Central memory CD8-positive, alpha-beta T cell (primary cell): Measurements from ENCODE around the gene CORO7.
"Not testable (repeated sequence)": the region's sequence is repeated elsewhere in the genome, so short reads cannot be mapped to it uniquely, and the experiment has no call there.

ENCODE experiments used
- ATAC-seq: fragments of 150-1000 bp; cut with Tn5 transposase; replicated peaks from 2 replicates; pipeline ENCODE4 v1.10.0; 2022; ENCODE audit warnings: mild to moderate bottlenecking, moderate FRiP score, moderate number of reproducible peaks; ENCODE audit not compliant: poor library complexity, severe bottlenecking; ENCODE audit errors: extremely low read depth
- DNase-seq, 2 donors: peaks; one replicate each; pipeline ENCODE4 v3.0.0; 2021; ENCODE audit warnings: low spot score in 2 of 2
- H3K27ac Mint-ChIP-seq: one replicate; pipeline ENCODE4 v1.8.0; 2022; ENCODE audit warnings: low read depth, mild to moderate bottlenecking, moderate library complexity, mixed read lengths
- H3K27me3 Mint-ChIP-seq: one replicate; pipeline ENCODE4 v1.8.0; 2022; ENCODE audit warnings: mixed read lengths
- H3K36me3 Mint-ChIP-seq: one replicate; pipeline ENCODE4 v1.8.0; 2022; ENCODE audit warnings: mild to moderate bottlenecking, moderate library complexity, mixed read lengths; ENCODE audit not compliant: insufficient read depth
- H3K4me1 Mint-ChIP-seq: one replicate; pipeline ENCODE4 v1.8.0; 2022; ENCODE audit warnings: mixed read lengths
- H3K4me3 Mint-ChIP-seq: one replicate; pipeline ENCODE4 v1.8.0; 2022; ENCODE audit warnings: mild to moderate bottlenecking, moderate library complexity, mixed read lengths
- H3K9me3 Mint-ChIP-seq: one replicate; pipeline ENCODE4 v1.8.0; 2022; ENCODE audit warnings: mixed read lengths

Gene CORO7

DNA sequence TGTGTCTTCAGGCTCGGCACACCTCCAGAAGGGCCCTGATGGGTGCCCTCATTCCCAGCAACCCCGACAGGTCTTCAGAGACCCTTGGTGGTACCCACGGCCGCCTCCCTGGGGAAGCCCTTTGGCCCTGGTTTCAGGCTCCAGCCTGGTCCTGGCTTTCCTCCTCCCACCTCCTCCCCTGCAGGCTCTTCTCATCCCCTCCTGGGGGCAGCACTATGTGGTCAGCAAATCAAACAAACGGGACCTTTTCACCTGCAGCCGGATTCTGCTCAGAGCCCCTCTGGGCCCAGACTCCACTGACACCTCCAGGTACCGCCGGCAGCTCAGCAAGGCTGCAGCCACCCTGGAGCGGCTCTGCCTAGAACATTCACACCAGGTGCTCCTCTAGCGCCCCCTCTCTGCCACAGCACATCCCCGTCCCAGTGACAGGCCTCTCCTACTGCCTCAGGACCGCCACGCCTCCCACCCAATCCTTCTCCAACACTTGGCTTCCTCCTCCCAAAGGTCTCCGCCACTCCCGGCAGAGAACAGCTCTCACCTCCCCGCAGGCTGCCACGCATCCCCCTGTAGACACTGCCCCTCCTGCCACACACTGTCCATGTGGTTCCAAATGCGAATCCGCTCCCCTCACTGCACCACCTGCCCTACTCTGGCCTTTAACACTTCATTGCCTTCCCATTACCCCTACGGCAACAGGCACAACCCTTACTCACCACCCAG is 12.0 kb downstream of the CORO7 start:
- DNase-seq, result peak in 1 of 2 donors; percentile 32
- H3K27ac Mint-ChIP-seq, result peak overlapping the region; percentile 81
- no peaks in the 10 kb centered on the region for H3K9me3 Mint-ChIP-seq
- peaks cover 96% of the 10 kb centered on the region for H3K36me3 Mint-ChIP-seq
- H3K27me3 Mint-ChIP-seq, result no peaks in the 10 kb centered on the region
- ATAC-seq, result peak; percentile 29
- H3K4me1 Mint-ChIP-seq, result peaks cover 34% of the 10 kb centered on the region
- H3K4me3 Mint-ChIP-seq, result peak overlapping the region; percentile 51

DNA sequence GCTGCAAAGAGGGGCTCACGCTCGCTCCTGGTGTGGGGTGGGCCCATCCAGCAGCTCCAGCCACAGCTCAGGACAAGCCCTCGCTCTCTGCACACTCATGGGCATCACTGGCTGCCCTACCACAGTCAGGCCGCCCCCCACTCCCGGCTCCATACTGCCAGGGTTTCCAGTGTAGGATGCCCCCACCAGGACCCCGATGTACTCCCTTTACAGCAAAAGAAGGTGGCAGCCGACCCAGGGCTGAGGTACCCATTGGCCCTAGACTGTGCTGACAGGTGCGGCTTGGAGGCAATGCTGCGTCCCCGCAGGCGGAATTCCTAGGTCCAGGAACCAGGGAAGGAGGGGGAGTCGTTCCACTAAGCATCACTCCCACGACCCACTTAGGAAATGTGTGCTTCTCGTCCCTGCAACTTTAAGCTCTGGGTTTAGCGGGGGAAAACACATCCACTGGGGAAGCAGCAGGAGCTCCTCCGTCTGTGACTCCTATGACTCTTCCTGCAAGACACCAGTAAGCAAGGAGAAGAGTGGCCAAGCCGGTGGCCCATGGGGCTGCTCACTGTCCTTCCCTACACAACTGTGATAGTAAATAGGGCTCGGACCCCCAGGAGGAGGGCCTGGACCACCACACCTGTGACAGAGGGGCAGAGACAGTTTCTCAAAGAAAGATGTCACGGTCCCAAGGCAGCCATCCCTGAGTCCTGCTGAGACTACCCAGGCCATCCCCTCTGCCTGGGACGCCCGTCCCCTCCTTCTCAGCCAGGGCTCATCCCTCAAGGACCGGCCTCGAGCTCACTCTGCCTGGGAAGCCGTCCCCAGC is 13.1 kb downstream of the CORO7 start:
- H3K4me3 Mint-ChIP-seq, result peak overlapping the region; percentile 51

DNA sequence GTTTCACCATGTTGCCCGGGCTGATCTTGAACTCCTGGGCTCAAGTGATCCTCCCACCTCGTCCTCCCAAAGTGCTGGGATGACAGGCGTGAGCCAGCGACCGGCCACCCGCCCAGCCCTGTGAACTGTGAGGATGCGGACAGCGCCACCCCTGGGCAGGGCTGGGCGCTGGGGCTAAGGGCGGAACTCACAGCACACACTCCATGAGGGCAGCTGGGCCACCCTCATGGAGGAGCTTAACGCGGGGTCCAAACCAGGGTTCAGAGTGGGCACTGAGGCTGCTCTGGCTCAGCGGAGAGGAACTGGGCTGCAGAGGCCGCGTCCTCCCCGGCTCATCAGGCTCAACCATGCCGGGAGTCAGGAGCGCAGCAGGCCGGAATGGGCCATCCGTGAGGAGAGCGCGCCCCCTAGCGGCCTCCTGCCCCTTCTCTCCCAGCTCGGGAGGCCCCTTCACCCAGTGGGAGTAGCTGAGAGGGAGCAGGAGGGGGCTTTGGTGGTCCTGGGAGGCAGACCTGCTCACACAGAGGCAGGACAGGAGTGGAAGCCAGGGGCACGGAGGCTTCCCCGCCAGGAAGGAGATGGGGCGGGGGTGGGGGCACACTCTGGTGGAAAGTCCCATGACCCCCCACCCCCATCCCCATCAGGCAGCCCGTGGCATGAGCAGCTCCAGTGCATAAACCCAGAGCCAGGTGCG is 13.8 kb downstream of the CORO7 start:
- Mint-ChIP-seq H3K27me3 (no peaks in the 10 kb centered on the region), H3K4me3 (peak overlapping the region; percentile 26), H3K36me3 (peaks cover 98% of the 10 kb centered on the region), H3K9me3 (no peaks in the 10 kb centered on the region), H3K4me1 (peaks cover 38% of the 10 kb centered on the region), H3K27ac (peak overlapping the region; percentile 81)
- ATAC-seq (peak; percentile 22), DNase-seq (peak in 1 of 2 donors; percentile 50)

More for the DNA sequence above, 13.1 kb downstream of the CORO7 start:
- ATAC-seq (no peak), DNase-seq (no peak)
- peaks cover 38% of the 10 kb centered on the region for H3K4me1 Mint-ChIP-seq
- H3K27ac Mint-ChIP-seq, result peak overlapping the region; percentile 81
- no peaks in the 10 kb centered on the region for H3K9me3 Mint-ChIP-seq
- H3K36me3 Mint-ChIP-seq, result peaks cover 98% of the 10 kb centered on the region
- no peaks in the 10 kb centered on the region for H3K27me3 Mint-ChIP-seq

DNA sequence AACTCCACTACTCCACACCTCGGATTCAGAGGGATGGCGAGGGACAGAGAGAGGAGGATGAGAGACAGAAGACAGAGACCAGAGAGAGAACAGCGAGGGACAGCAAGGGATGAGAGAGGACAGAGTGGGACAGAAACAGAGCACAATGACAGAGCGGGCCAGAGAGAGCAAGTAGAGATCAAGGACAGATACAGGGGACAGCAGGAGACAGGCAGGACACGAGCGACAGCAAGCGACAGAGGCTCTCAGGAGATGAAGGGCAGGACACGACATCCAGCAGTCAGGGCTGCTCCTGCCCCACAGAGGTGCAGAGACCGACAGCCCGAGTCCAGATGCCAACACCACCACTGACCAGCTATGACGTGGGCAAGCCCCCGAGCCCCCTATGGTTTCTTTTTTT is 14.9 kb downstream of the CORO7 start:
- no peak for ATAC-seq
- H3K4me3 Mint-ChIP-seq, result peak overlapping the region; percentile 26

DNA sequence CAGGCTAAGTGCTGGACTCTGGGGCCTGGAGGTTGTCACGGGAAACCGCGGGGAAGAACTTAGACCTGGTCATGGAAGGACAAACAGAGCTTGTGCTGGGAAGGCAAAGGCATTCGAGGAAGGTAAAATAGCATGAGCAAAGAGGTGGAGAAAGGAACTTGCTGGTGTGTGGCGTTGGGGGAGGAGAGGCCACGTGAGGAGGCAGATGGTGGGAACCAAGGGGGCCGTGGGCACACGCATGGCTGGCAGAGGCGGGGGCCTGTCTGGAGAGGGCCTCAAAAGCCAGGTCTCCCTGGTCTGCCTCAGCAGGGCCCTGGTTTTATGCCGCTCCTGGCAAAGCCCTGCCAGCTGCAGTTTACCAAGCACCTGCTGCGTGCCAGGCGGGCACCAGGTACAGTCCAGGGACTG is 15.3 kb downstream of the CORO7 start:
- Mint-ChIP-seq H3K4me1 (peaks cover 38% of the 10 kb centered on the region), H3K4me3 (peak overlapping the region; percentile 26), H3K27me3 (no peaks in the 10 kb centered on the region), H3K27ac (peak overlapping the region; percentile 81), H3K9me3 (no peaks in the 10 kb centered on the region), H3K36me3 (peaks cover 97% of the 10 kb centered on the region)
- DNase-seq (no peak), ATAC-seq (no peak)

More for the DNA sequence above, 14.9 kb downstream of the CORO7 start:
- Mint-ChIP-seq H3K36me3 (peaks cover 97% of the 10 kb centered on the region), H3K27ac (peak overlapping the region; percentile 81), H3K27me3 (no peaks in the 10 kb centered on the region), H3K4me1 (peaks cover 38% of the 10 kb centered on the region), H3K9me3 (no peaks in the 10 kb centered on the region)
- no peak for DNase-seq

DNA sequence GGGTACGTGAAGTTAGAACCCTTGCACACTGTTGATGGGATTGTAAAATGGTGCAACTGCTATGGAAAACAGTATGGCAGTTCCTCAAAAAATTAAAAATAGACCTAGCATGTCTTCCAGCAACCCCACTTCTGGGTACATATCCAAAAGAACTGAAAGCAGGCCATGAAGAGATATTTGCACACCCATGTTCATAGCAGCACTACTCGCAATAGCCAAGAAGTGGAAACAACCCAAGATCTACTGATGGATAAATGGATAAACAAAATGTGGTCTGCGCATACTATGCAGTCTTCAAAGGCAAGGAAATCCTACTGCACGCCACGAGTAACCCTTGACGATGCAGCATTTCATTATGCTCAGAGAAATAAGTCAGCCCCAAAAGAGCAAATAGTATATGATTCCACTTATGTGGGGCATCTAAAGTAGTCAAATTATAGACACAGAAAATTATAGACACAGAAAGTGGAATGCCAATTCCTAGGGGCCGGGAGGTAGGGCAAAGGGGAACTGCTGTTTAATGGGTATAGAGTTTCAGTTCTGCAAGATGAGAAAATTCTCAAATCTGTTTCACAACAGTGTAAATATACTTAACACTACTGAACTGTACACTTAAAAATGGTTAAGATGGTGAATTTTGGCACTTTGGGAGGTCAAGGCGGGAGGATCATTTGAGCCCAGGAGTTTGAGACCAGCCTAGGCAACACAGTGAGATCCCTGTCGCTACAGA is 17.2 kb downstream of the CORO7 start:
- peaks cover 97% of the 10 kb centered on the region for H3K36me3 Mint-ChIP-seq
- no peaks in the 10 kb centered on the region for H3K27me3 Mint-ChIP-seq
- H3K9me3 Mint-ChIP-seq, result no peaks in the 10 kb centered on the region
- ATAC-seq, result no peak
- DNase-seq, result no peak
- peak overlapping the region; percentile 11 for H3K4me3 Mint-ChIP-seq
- peak overlapping the region; percentile 81 for H3K27ac Mint-ChIP-seq
- peaks cover 31% of the 10 kb centered on the region for H3K4me1 Mint-ChIP-seq

DNA sequence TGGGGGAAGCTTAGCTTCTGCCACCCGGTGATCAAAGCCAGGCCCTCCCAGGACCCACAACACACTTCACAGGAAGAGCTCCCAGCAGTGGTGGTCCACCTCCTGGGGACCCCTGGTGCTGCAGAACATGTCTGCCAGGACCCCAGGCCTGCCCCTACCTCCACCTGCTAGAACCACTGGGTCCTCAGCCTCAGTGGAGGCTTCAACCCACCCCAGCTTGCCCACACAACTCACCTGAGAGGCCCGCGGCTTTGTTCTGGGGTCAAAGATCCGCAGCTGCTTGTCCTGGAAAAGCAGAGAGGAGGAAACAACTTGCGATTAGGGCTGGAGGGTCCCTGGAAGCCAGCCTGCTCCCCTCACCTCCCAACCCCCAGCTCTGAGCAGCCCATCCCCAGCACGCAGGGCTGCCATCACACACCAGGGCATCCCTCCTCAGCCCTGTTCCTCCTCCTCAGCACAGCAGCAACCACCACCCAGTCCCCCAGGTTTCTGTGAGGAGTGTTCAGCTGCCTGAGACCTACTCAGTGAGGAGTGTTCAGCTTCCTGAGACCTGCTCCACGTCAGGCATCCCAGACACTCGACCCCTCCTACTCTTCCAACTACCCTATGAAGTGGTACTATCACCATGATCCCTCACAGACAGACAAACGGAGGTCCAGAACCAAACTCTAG is 21.2 kb downstream of the CORO7 start:
- H3K4me3 Mint-ChIP-seq, result peak overlapping the region; percentile 27
- H3K27ac Mint-ChIP-seq, result peak overlapping the region; percentile 46
- ATAC-seq, result no peak
- H3K4me1 Mint-ChIP-seq, result peaks cover 21% of the 10 kb centered on the region
- H3K27me3 Mint-ChIP-seq, result no peaks in the 10 kb centered on the region
- no peak for DNase-seq
- H3K36me3 Mint-ChIP-seq, result peaks cover 92% of the 10 kb centered on the region
- no peaks in the 10 kb centered on the region for H3K9me3 Mint-ChIP-seq

DNA sequence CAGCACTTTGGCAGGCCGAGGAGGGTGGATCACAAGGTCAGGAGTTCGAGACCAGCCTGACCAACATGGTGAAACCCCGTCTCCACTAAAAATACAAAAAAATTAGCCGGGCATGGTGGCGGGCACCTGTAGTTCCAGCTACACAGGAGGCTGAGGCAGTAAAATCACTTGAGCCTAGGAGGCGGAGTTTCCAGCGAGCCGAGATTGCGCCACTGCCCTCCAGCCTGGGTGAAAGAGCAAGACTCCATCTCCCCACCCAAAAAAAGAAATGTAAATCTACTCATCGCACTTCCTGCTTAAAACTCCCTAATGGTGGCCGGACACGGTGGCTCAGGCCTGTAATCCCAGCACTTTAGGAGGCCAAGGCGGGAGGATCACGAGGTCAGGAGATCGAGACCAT is 22.5 kb downstream of the CORO7 start:
- H3K27ac Mint-ChIP-seq, result not testable (repeated sequence)

DNA sequence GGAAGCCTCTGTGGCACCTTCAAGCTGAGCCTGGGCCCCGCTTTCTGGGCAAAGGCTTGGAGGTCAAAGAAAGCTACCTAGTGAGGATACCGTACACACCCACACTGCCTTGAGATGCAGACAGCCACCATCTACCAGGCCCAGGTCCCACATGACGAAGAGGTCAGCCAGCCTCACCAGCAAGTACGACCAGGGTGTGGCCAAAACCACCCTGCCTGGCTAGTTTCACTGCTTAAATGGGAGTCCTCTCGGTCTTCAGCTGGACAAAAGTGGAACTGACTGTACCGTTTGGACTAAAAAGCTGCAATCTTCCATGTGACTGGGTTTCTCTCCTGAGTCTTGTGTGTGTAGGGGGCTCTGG is 23.2 kb downstream of the CORO7 start:
- Mint-ChIP-seq H3K4me1 (peaks cover 15% of the 10 kb centered on the region), H3K9me3 (no peaks in the 10 kb centered on the region), H3K4me3 (no peak overlapping the region), H3K27me3 (no peaks in the 10 kb centered on the region), H3K27ac (peak overlapping the region; percentile 25), H3K36me3 (peaks cover 88% of the 10 kb centered on the region)
- DNase-seq, result no peak
- ATAC-seq, result no peak

More for the DNA sequence above, 22.5 kb downstream of the CORO7 start:
- ATAC-seq, H3K9me3 Mint-ChIP-seq, H3K27me3 Mint-ChIP-seq, DNase-seq, H3K4me3 Mint-ChIP-seq: not testable (repeated sequence)
- H3K4me1 Mint-ChIP-seq, result peaks cover 15% of the 10 kb centered on the region
- H3K36me3 Mint-ChIP-seq, result peaks cover 89% of the 10 kb centered on the region

DNA sequence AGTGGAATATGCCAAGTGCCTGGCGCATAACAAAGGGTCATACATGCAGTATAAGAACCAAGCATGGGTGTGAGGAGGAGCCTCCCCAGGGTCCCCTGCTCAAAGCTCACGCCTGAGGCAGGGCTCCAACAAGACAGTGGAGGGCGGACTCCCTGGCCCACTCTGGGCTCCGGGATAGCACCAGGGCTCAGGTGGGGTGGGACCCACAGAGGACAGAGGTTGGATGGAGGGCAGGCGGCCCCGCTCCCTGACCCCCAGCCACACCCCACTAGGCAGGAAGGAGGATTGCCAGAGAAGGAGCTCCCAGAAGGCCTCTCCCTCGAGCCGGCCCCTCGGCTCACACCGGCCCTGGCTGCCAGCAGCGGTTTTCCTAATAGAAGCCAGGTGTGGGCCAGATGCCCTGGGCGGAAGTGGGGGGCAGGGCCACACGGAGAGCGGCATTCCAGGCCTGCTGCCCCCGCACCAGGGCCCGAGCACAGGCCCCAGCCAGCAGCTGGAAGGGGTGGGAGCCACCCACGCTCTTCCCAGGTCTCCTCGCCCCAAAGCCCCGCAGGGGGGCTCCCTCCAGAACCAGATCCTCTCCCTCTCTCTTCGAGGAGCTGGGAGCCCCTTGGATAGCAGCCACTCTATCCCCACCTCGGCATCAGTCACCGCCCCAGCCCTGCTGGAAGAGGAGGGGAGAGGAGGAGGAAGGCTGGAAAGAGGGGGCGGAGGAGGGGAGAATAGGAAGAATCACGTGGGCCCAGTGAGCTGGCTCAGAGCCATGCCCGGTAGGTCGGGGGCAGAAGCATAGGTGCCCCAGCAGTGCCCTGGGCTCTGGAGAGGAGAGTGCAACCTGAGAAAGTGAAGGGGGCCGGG is 23.8 kb downstream of the CORO7 start:
- ATAC-seq, result no peak
- Mint-ChIP-seq H3K27me3 (no peaks in the 10 kb centered on the region), H3K9me3 (no peaks in the 10 kb centered on the region), H3K27ac (peak overlapping the region; percentile 25), H3K36me3 (peaks cover 84% of the 10 kb centered on the region), H3K4me1 (peaks cover 15% of the 10 kb centered on the region), H3K4me3 (no peak overlapping the region)
- no peak for DNase-seq
